Measurements from ENCODE around the gene TRNT1.

Gene TRNT1

GRCh38 chr3:3113042-3113709, 13.6 kb upstream of the TRNT1 start:
- no peak for DNase-seq

GRCh38 chr3:3117651-3118050, 9.1 kb upstream of the TRNT1 start:
- no peak for DNase-seq

GRCh38 chr3:3119393-3119851, 7.3 kb upstream of the TRNT1 start:
- no peak for DNase-seq

GRCh38 chr3:3125977-3126376, 763 bp upstream of the TRNT1 start:
- no peak for DNase-seq

GRCh38 chr3:3127432-3128010, 781 bp downstream of the TRNT1 start:
- no peak for DNase-seq

GRCh38 chr3:3129579-3129978, 2.8 kb downstream of the TRNT1 start:
- DNase-seq = no peak

- no peak for DNase-seq
Observed at GRCh38 chr3:3133500-3133899, 6.8 kb downstream of the TRNT1 start.

- no peak for DNase-seq
Observed at GRCh38 chr3:3134750-3135448, 8.2 kb downstream of the TRNT1 start.

- DNase-seq = no peak
Observed at GRCh38 chr3:3137526-3137925, 10.8 kb downstream of the TRNT1 start.

GRCh38 chr3:3141939-3142338, 15.2 kb downstream of the TRNT1 start:
- no peak for DNase-seq

GRCh38 chr3:3145831-3146230, 19.1 kb downstream of the TRNT1 start:
- no peak for DNase-seq

GRCh38 chr3:3149560-3149959, 22.8 kb downstream of the TRNT1 start:
- no peak for DNase-seq

- no peak for DNase-seq
Observed at GRCh38 chr3:3151513-3151912, 24.8 kb downstream of the TRNT1 start.

GRCh38 chr3:3154879-3155610, 28.3 kb downstream of the TRNT1 start:
- no peak for DNase-seq

- no peak for DNase-seq
Observed at GRCh38 chr3:3157484-3157883, 30.7 kb downstream of the TRNT1 start.

- no peak for DNase-seq
Observed at GRCh38 chr3:3160826-3161225, 34.1 kb downstream of the TRNT1 start.

GRCh38 chr3:3165241-3165640, 38.5 kb downstream of the TRNT1 start:
- no peak for DNase-seq

GRCh38 chr3:3165650-3166049, 38.9 kb downstream of the TRNT1 start:
- no peak for DNase-seq

- DNase-seq = no peak
Observed at GRCh38 chr3:3170998-3171397, 44.3 kb downstream of the TRNT1 start.

- no peak for DNase-seq
Observed at GRCh38 chr3:3172627-3173026, 45.9 kb downstream of the TRNT1 start.

- DNase-seq = no peak
Observed at GRCh38 chr3:3177861-3178497, 51.2 kb downstream of the TRNT1 start.

GRCh38 chr3:3178498-3179328, 52.0 kb downstream of the TRNT1 start:
- DNase-seq = no peak
